Activated naive CD8-positive, alpha-beta T cell treated with anti-CD3 and anti-CD28 coated beads, Interleukin-2, amount 50 U/mL, for 16 hours (primary cell): ENCODE measurements around the gene FOXA2.

Experiments
- DNase-seq: peaks from one replicate; pipeline ENCODE4 v3.0.0-alpha.2; 2020; ENCODE audit warnings: low read depth, low spot score

The FOXA2 gene

GRCh38 chr20:22536956-22537756 is 47.2 kb downstream of the FOXA2 start:
- DNase-seq, result no peak

GRCh38 chr20:22536141-22536828 is 48.1 kb downstream of the FOXA2 start:
- no peak for DNase-seq

- DNase-seq, result no peak
Measured at GRCh38 chr20:22535483-22535882, 48.9 kb downstream of the FOXA2 start.

- no peak for DNase-seq
Measured at GRCh38 chr20:22533823-22534751, 50.3 kb downstream of the FOXA2 start.

- DNase-seq, result no peak
Measured at GRCh38 chr20:22532598-22532997, 51.8 kb downstream of the FOXA2 start.

GRCh38 chr20:22531756-22532155 is 52.6 kb downstream of the FOXA2 start:
- no peak for DNase-seq

- no peak for DNase-seq
Measured at GRCh38 chr20:22531056-22531615, 53.2 kb downstream of the FOXA2 start.
